Coronary artery (tissue), 2 donors: ENCODE measurements around the gene HTRA3.
A peak's percentile ranks its signal among the peaks of the same experiment; 100 is the strongest.

Experiments used
- DNase-seq: peaks from one replicate; pipeline ENCODE4 v3.0.0-alpha.2; 2017; ENCODE audit warnings: low spot score
- H3K27ac ChIP-seq, 2 donors: fragments of 200-600 bp; sonication (generic); one replicate each; pipeline ENCODE4 v1.5.1; 2016 to 2019
- H3K4me3 ChIP-seq: fragments of 200-600 bp; sonication (generic); 2 replicates; pipeline ENCODE4 v1.5.1; 2016; ENCODE audit warnings: mild to moderate bottlenecking, moderate library complexity
- CTCF ChIP-seq: fragments of 200-600 bp; sonication (generic); IDR thresholded peaks from one replicate; pipeline ENCODE4 v1.5.1; 2019; ENCODE audit warnings: antibody characterized with exemption

HTRA3 gene

GRCh38 chr4:8316251-8316771, 46.8 kb downstream of the HTRA3 start:
- no peak for TF ChIP-seq CTCF
- Histone ChIP-seq H3K4me3 (no peak overlapping the region), H3K27ac (no peak overlapping the region)
- DNase-seq = no peak

- no peak for TF ChIP-seq CTCF
- Histone ChIP-seq H3K27ac (no peak overlapping the region), H3K4me3 (no peak overlapping the region)
- DNase-seq = peak; percentile 63
Observed at GRCh38 chr4:8316911-8317351, 47.4 kb downstream of the HTRA3 start.

GRCh38 chr4:8317474-8317873, 47.9 kb downstream of the HTRA3 start:
- Histone ChIP-seq H3K27ac (no peak overlapping the region), H3K4me3 (no peak overlapping the region)
- TF ChIP-seq CTCF = no peak
- DNase-seq = no peak

GRCh38 chr4:8318509-8318908, 49.0 kb downstream of the HTRA3 start:
- Histone ChIP-seq H3K27ac (no peak overlapping the region), H3K4me3 (no peak overlapping the region)
- DNase-seq = peak; percentile 50
- no peak for TF ChIP-seq CTCF

- no peak overlapping the region for H3K27ac ChIP-seq
- no peak overlapping the region for H3K4me3 ChIP-seq
- DNase-seq = peak; percentile 66
- TF ChIP-seq CTCF = no peak
Observed at GRCh38 chr4:8319061-8319460, 49.5 kb downstream of the HTRA3 start.

- DNase-seq = peak; percentile 64
- no peak overlapping the region for H3K27ac ChIP-seq
- TF ChIP-seq CTCF = no peak
- no peak overlapping the region for H3K4me3 ChIP-seq
Observed at GRCh38 chr4:8319731-8320385, 50.3 kb downstream of the HTRA3 start.

- no peak overlapping the region for H3K4me3 ChIP-seq
- no peak for TF ChIP-seq CTCF
- peak; percentile 60 for DNase-seq
- H3K27ac ChIP-seq = no peak overlapping the region
Observed at GRCh38 chr4:8320386-8320750, 50.8 kb downstream of the HTRA3 start.
